HG03571 (cell line): ENCODE results near the gene SLC8A1.

ENCODE experiments used
- ATAC-seq: cut with Tn5 transposase; IDR thresholded peaks from one replicate; pipeline ENCODE4 v1.9.1; 2021; ENCODE audit not compliant: unreplicated experiment

The SLC8A1 gene

GRCh38 chr2:40317046-40317445 lies 134.8 kb downstream of the SLC8A1 start:
- ATAC-seq, result no peak

DNA sequence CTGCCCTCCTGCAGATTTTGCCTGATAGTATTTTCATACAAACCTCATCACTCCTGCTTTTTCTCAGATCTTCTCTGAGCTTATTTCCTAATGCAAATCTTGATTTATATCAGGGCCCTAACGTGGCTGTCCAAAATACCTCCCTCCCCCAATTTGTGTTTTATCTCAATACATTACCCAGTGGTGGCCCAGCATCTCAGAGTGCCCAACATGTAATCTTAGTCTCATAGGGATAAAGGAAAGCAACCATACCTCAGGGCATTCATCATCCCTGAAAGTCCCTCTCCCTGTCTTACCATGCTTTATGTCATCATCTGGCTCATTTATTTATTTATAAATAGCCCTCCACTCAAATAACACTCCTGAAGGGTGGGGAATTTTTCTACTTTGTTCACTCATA lies 135.3 kb downstream of the SLC8A1 start:
- ATAC-seq, result no peak

DNA sequence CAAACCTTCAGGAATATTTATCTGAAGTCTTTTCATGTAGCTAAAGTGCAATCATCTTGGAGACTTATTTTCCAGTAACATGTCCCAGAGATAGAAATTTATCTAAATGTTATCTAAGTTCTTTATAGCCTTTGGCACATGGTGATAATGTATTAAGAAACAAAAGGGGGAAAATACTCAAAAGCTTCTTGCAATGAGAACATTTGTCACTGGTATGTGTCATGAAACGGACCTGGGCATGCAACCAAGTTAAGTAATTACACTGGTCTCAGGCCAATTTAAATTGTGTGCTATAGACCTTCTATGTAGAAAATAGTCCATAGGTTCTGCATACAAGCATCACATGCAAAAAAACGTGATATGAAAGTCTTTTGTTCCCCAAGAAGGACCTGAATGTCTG lies 136.2 kb downstream of the SLC8A1 start:
- no peak for ATAC-seq

DNA sequence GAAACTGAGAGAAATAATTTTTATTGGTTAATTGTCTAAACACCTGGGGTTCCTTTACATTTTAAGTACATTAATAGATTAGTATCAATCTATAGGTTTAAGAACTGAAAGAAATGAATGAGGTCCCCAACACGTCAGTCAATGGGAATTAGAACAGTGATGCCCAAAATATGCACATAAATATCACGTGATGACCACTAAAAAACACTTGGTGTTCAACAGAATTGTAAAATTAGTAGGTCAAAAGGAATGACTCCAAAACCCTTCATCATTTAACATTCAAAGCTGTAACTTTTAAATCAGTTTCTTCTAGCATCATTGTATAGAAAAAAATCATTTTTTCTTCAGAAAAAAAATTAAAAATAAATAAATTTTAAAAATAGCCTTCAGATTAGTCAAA lies 140.9 kb downstream of the SLC8A1 start:
- ATAC-seq, result no peak

DNA sequence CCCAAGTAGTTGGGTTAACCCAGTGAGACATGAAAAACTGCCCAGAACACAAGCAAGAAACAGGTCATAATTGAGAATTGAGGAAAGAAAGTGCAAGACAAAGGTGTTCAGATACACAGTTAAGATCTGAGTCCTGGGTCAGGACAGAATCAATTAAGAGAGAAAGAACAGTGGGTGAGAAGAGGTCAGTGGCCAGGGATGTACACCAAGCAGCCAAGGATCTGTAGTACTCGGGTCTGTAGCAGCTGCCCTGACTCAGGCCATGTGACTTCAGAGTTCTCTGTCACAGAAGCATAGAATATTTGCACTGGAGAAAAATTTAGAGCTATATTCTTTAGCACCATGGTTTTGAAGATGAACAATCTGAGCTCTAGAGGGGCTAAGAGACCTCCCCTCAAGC lies 141.6 kb downstream of the SLC8A1 start:
- ATAC-seq, result no peak

- ATAC-seq, result no peak
Observed at GRCh38 chr2:40304340-40304739, 147.6 kb downstream of the SLC8A1 start.

- ATAC-seq, result no peak
Observed at GRCh38 chr2:40303746-40304145, 148.1 kb downstream of the SLC8A1 start.

GRCh38 chr2:40302751-40303325 lies 149.1 kb downstream of the SLC8A1 start:
- no peak for ATAC-seq

GRCh38 chr2:40300391-40300790 lies 151.5 kb downstream of the SLC8A1 start:
- no peak for ATAC-seq

- ATAC-seq, result no peak
Observed at GRCh38 chr2:40299781-40300180, 152.1 kb downstream of the SLC8A1 start.

DNA sequence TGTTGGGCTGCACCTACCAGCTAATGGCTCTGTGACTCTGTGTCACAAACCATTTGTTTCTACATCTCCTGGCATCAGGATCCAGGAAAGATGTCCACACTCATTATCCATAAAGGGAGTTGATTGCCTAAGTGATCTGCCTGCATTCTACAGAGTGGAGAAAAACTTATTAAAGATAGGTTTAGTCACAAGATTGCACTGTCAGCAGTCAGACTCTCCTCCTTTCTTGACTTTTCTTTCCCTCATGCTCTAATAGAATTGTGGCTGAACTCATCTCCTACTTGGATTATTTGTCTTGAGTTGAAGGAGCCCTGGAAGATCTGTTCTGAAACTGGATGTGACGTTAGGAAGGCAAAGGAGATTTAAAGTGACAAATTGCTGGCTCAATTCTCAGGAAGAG lies 152.7 kb downstream of the SLC8A1 start:
- no peak for ATAC-seq

DNA sequence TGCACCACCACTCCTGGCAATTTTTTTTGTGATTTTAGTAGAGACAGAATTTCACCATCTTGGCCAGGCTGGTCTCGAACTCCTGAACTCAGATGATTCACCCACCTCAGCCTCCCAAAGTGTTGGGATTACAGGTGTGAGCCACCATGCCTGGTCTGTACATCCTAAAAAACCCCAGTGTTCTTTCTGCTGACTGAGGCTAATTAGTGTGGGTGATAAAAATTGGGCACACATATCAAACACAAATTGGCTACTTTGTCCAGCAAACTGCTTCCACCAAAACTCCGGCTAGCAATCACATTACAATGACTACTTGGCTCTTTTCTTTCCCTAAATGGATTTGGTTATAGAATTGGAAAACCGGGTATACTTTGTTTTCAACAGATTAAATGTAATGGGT lies 153.9 kb downstream of the SLC8A1 start:
- ATAC-seq, result no peak

GRCh38 chr2:40292291-40292690 lies 159.6 kb downstream of the SLC8A1 start:
- ATAC-seq, result no peak

DNA sequence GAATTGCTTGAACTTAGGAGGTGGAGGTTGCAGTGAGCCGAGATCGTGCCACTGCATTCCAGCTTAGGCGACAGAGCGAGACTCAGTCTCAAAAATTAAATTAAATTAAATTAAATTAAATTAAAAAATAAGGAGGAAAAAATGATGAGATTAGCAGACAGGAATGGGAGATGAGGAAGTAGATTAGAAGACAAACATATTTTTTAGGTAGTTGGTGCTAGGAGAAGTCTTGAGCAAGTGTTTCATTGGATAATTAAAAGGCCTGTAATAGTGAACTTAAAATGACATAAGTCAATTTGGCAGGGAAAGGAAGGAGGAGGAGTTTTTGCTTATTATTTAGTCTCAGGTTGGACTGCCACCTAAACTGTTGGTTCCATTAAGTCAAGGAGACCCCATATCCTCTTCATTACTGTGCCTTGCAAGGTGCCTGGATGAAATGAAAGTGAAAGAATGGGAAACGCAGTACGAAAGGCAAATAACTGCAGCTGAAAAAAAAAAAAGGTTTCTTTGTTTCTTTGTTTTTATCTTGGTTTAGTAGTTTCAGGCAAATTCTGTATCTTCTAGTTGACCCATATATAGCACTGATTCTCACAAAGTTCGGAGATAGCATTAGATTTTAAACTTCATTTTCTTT lies 162.0 kb downstream of the SLC8A1 start:
- ATAC-seq, result no peak

DNA sequence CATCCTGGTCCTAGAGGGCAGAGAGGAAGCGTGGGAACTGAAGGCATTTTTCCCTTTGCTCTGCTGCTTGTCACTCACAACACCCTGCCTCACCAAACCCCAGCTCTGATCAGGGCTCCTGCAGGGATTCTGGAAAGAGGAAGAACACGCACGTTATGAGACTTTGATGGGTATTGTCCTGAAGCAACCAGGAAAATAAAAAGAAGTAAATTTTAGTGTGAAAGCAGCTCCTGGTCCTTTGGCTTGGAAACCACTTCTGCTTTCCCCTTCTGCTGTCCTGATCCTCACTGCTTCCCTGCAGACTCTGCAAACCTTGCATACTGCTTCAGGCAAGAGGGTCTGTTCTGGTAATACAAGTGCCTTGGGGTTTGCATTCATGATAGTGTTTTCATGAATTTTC lies 164.1 kb downstream of the SLC8A1 start:
- ATAC-seq, result no peak

DNA sequence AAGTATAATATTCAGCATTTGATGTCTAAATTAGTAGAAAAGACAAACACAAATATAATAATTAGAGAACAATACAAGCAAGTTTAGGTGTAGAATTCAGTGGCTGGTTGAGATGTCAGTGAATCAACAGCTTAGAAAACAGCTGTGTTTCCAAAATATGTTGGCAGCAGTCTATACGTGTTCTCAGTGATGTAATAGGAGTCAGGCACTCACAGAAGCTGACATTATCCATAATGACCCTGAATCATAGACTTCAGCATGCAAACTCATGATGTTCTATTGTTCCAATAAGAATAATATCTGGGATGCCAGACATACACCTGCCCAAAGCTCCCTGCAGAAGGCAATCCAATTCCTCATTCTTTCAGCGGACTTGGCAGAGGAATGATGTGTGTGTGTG lies 164.7 kb downstream of the SLC8A1 start:
- ATAC-seq, result no peak

GRCh38 chr2:40286721-40287120 lies 165.2 kb downstream of the SLC8A1 start:
- ATAC-seq, result no peak

DNA sequence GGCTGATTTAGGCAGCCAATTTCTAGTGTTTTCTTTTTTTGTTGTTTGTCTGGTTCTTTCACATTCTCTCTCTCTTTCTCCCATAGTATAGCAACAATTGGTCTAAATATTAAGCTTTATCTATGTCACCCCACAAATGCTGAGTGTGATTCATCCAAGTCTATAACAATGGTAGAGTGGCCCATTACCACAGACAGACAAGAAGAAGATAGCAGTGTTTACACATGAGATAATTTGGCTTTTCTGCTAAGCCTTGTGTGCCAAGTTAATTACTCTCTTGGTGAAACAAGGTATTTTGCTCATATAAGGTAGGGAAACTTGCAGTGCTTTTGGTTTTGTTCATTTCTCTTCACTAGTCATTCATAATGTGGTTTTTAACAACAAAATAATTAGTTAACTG lies 166.5 kb downstream of the SLC8A1 start:
- no peak for ATAC-seq

GRCh38 chr2:40284797-40285196 lies 167.1 kb downstream of the SLC8A1 start:
- ATAC-seq, result no peak

- ATAC-seq, result no peak
Observed at GRCh38 chr2:40283111-40283909, 168.6 kb downstream of the SLC8A1 start.

DNA sequence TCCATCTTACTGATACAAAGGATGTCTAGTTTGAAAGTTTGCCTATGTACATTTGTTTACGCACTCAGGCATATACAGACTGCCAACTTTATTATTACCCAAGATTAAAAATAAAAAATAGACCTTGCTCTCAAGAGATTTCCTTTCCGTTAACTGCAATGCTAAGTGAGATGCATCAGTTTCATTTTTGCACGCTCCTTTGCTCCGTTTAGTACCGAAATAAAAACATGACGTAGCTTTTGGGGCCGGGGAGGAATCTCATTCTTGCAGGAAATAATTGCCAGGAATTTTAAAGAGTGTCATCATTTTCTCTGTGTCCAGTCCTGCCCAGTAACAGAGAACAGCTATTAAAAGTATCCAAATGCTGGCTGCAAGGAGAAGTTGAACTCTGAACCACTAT lies 169.5 kb downstream of the SLC8A1 start:
- no peak for ATAC-seq
